HFFc6 (cell line): ENCODE measurements around the gene NCBP1. TPM values are rescaled to one million over a fixed set of nuclear protein-coding genes. Genes with fewer than 3 reads are reported as not detected.

Experiments used
- DNase-seq: peaks from one replicate; pipeline ENCODE4 v3.0.0-alpha.2; 2018
- H3K27ac Mint-ChIP-seq: 2 replicates; pipeline ENCODE4 v1.8.0; 2020; ENCODE audit warnings: mild to moderate bottlenecking, mixed read lengths
- H3K27me3 Mint-ChIP-seq: 2 replicates; pipeline ENCODE4 v1.8.0; 2021; ENCODE audit warnings: mild to moderate bottlenecking, moderate library complexity, mixed read lengths; ENCODE audit not compliant: insufficient read depth
- H3K36me3 Mint-ChIP-seq: 2 replicates; pipeline ENCODE4 v1.8.0; 2021; ENCODE audit warnings: low read depth, mixed read lengths
- H3K4me1 Mint-ChIP-seq: 2 replicates; pipeline ENCODE4 v1.8.0; 2020; ENCODE audit warnings: low read depth, mixed read lengths
- H3K4me3 Mint-ChIP-seq: 2 replicates; pipeline ENCODE4 v1.8.0; 2020; ENCODE audit warnings: mild to moderate bottlenecking, moderate library complexity, mixed read lengths
- H3K9me3 Mint-ChIP-seq: 2 replicates; pipeline ENCODE4 v1.8.0; 2020; ENCODE audit warnings: mild to moderate bottlenecking, mixed read lengths
- total RNA-seq, 6 experiments: library from RNA; stranded (reverse); fragmentation: NEBNext Ultra II Directional; extraction: Animal tissue kit (Norgen Biotek cat#: 25700); gene quantifications; 2 replicates in 1 of 6; 3 replicates in 5 of 6; pipeline ENCODE4 v1.2.3, GENCODE V29; 2021
- TF ChIP-seq, protein P1 (sequence below): fragments of 200-600 bp; sonication (generic); IDR thresholded peaks from 2 replicates; pipeline ENCODE4 v1.5.0; 2021; ENCODE audit warnings: antibody characterized with exemption, mild to moderate bottlenecking

Gene NCBP1
- total RNA-seq, 6 experiments from 2014 or later: 36.5 to 46.3 (median 41.2) TPM

DNA sequence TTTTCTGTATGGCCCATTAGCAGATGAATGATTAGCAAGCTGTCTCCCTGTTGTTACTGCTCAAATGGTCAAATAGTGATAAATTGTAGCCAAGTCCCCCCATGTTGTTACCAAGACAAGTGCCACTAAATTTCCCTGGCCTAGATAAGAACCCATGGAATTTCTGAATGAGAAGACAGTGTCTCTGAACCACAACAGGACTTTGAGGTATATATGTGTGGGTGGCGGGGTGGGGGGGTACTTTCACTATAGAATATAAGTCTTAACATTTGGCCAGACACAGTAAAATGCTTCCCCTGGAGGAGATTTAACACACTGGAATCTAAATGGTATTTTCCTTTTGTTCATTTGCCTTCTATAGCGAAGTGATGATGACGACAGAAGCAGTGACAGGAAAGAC, 34.9 kb downstream of the NCBP1 start:
- no peak overlapping the region for H3K4me3 Mint-ChIP-seq
- no peaks in the 10 kb centered on the region for H3K9me3 Mint-ChIP-seq
- TF ChIP-seq, protein P1, sequence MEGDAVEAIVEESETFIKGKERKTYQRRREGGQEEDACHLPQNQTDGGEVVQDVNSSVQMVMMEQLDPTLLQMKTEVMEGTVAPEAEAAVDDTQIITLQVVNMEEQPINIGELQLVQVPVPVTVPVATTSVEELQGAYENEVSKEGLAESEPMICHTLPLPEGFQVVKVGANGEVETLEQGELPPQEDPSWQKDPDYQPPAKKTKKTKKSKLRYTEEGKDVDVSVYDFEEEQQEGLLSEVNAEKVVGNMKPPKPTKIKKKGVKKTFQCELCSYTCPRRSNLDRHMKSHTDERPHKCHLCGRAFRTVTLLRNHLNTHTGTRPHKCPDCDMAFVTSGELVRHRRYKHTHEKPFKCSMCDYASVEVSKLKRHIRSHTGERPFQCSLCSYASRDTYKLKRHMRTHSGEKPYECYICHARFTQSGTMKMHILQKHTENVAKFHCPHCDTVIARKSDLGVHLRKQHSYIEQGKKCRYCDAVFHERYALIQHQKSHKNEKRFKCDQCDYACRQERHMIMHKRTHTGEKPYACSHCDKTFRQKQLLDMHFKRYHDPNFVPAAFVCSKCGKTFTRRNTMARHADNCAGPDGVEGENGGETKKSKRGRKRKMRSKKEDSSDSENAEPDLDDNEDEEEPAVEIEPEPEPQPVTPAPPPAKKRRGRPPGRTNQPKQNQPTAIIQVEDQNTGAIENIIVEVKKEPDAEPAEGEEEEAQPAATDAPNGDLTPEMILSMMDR: no peak
- peaks cover 42% of the 10 kb centered on the region for H3K36me3 Mint-ChIP-seq
- H3K4me1 Mint-ChIP-seq: peaks cover 14% of the 10 kb centered on the region
- no peak overlapping the region for H3K27ac Mint-ChIP-seq
- no peak for DNase-seq
- no peaks in the 10 kb centered on the region for H3K27me3 Mint-ChIP-seq

DNA sequence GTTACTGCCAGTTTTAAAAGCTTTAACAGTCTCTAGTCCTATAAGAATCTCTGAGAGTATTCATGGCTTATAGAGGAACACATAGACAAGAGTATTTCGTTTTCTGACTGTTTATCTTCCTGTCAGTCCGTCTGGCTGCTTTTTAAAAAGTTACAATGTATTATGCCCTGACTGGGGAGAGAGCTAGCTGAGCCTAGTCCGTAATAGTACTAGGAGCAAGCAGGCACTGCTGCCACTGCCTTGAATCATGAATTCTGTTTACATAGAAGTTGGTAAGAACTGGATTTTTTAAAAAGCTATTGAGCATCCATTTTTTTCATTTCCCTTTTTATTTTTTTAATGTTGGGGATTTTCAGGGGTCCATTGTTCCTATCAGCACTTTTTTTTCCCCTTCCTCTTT, 37.0 kb downstream of the NCBP1 start:
- Mint-ChIP-seq H3K9me3 (no peaks in the 10 kb centered on the region), H3K4me1 (peaks cover 14% of the 10 kb centered on the region), H3K27me3 (no peaks in the 10 kb centered on the region), H3K4me3 (no peak overlapping the region), H3K27ac (peak overlapping the region; percentile 24), H3K36me3 (peaks cover 44% of the 10 kb centered on the region)
- TF ChIP-seq, protein P1: no peak
- no peak for DNase-seq

DNA sequence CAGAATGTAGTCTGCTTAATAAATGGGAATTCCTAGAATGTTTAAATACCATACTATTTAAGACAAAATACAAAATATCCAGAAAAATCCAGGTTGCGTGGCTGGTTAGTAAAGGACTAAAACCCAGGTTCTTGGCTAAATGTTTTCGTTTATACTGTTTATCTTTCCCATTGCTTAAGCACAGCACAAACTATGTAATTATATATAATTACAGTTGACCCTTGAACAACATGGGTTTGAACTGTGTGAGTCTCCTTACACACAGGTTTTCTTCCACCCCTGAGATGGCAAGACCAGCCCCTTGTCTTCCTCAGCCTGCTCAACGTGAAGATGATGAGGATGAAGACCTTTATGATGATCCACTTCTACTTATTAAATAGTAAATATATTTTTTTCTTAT, 38.8 kb downstream of the NCBP1 start:
- Mint-ChIP-seq H3K27me3 (no peaks in the 10 kb centered on the region), H3K27ac (no peak overlapping the region), H3K4me1 (no peaks in the 10 kb centered on the region), H3K4me3 (no peak overlapping the region), H3K36me3 (peaks cover 36% of the 10 kb centered on the region), H3K9me3 (no peaks in the 10 kb centered on the region)
- DNase-seq: no peak
- TF ChIP-seq, protein P1: no peak

DNA sequence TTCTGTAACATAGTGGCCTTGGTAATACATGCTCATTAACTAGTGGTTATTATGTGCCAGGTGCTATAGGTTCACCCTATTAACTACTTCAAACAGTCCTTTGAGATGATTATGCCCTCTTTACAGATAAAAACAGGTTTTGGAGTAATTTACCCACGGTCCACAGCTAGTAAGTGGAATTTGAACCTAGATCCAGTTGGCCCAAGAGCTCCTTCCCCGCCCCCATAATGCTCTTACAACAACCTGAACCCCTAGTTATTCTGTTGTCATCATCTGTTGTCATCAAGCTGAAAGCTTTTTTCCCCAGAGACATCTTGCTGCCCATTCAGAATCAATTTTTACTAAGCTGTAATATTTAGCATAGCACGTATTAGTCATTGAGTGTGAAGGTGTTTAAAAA, 40.3 kb downstream of the NCBP1 start:
- H3K36me3 Mint-ChIP-seq: peaks cover 42% of the 10 kb centered on the region
- H3K27me3 Mint-ChIP-seq: no peaks in the 10 kb centered on the region
- no peak overlapping the region for H3K4me3 Mint-ChIP-seq
- no peak for DNase-seq
- TF ChIP-seq, protein P1: no peak
- H3K9me3 Mint-ChIP-seq: no peaks in the 10 kb centered on the region
- H3K4me1 Mint-ChIP-seq: no peaks in the 10 kb centered on the region
- no peak overlapping the region; the same call in 1 of the 2 replicates for H3K27ac Mint-ChIP-seq

DNA sequence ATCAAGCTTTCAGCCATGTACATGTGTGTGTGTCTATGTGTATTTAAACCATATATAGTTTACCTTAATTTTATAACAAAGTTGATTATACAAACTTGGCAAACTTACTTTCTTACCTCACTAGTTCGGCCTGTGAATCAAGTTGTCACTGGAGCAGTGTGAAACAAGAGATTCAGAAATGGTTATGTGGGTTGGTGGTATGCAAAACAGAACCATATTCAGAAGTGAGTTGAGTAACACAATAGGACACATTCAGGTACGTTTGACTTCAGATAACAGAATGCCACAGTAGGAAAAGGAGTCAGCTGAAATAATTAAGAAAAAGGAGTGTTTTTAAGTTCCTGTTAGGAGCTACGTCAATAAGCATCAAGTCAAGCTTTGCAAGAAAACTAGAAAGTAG, 42.0 kb downstream of the NCBP1 start:
- Mint-ChIP-seq H3K27ac (no peak overlapping the region), H3K27me3 (no peaks in the 10 kb centered on the region), H3K36me3 (peaks cover 41% of the 10 kb centered on the region)

More for the DNA sequence above, 42.0 kb downstream of the NCBP1 start:
- TF ChIP-seq, protein P1: no peak
- H3K4me1 Mint-ChIP-seq: no peaks in the 10 kb centered on the region
- no peak overlapping the region for H3K4me3 Mint-ChIP-seq
- DNase-seq: no peak
- H3K9me3 Mint-ChIP-seq: no peaks in the 10 kb centered on the region
